DOHH2 (cell line): ENCODE results near the gene NCR2.

Experiments
- H3F3A ChIP-seq: fragments of 200-600 bp; sonication (generic), shearing (Covaris generic); 2 replicates; pipeline ENCODE4 v1.6.0; 2016; ENCODE audit warnings: antibody characterized with exemption, mild to moderate bottlenecking; ENCODE audit not compliant: control insufficient read depth, insufficient read depth
- H3K27ac ChIP-seq: fragments of 200-600 bp; sonication (generic); 2 replicates; pipeline ENCODE4 v1.5.1; 2014; ENCODE audit warnings: low read depth, mild to moderate bottlenecking, low read length, moderate library complexity
- H3K27me3 ChIP-seq: fragments of 200-600 bp; sonication (generic); 2 replicates; pipeline ENCODE4 v1.6.1; 2014; ENCODE audit warnings: mild to moderate bottlenecking, low read length, mixed read lengths; ENCODE audit not compliant: control insufficient read depth
- H3K36me3 ChIP-seq: fragments of 200-600 bp; sonication (generic); 2 replicates; pipeline ENCODE4 v1.6.1; 2014; ENCODE audit warnings: mild to moderate bottlenecking, low read length, moderate library complexity, mixed read lengths; ENCODE audit not compliant: control insufficient read depth
- H3K4me1 ChIP-seq: fragments of 200-600 bp; sonication (generic); 2 replicates; pipeline ENCODE4 v1.6.1; 2014; ENCODE audit warnings: mild to moderate bottlenecking, low read length, mixed read lengths; ENCODE audit not compliant: control insufficient read depth
- H3K4me2 ChIP-seq: fragments of 200-600 bp; sonication (generic); 2 replicates; pipeline ENCODE4 v1.6.0; 2014; ENCODE audit warnings: mild to moderate bottlenecking, low read length, moderate library complexity
- H3K4me3 ChIP-seq: fragments of 200-600 bp; sonication (generic); 2 replicates; pipeline ENCODE4 v1.5.1; 2014; ENCODE audit warnings: mild to moderate bottlenecking, low read length, mixed read lengths
- H3K79me2 ChIP-seq: fragments of 200-600 bp; sonication (generic); 2 replicates; pipeline ENCODE4 v1.6.1; 2014; ENCODE audit warnings: mild to moderate bottlenecking, low read length, mixed read lengths; ENCODE audit not compliant: control insufficient read depth
- H3K9me2 ChIP-seq: fragments of 200-600 bp; sonication (generic); replicated peaks from 2 replicates; pipeline ENCODE4 v1.6.1; 2014; ENCODE audit warnings: mild to moderate bottlenecking, low read length, mixed read lengths; ENCODE audit not compliant: control insufficient read depth
- H3K9me3 ChIP-seq: fragments of 200-600 bp; sonication (generic); 2 replicates; pipeline ENCODE4 v1.6.1; 2014; ENCODE audit warnings: antibody characterized with exemption, low read length, mixed read lengths; ENCODE audit not compliant: control insufficient read depth, insufficient read depth
- H4K20me1 ChIP-seq: fragments of 200-600 bp; sonication (generic); 2 replicates; pipeline ENCODE4 v1.6.0; 2014; ENCODE audit warnings: low read depth, mild to moderate bottlenecking, antibody characterized with exemption, low read length, moderate library complexity; ENCODE audit not compliant: control insufficient read depth, insufficient read depth
- CTCF ChIP-seq: fragments of 200-600 bp; sonication (generic); IDR thresholded peaks from one replicate; pipeline ENCODE4 v1.5.1; 2014; ENCODE audit warnings: antibody characterized with exemption, mild to moderate bottlenecking, low read depth, low read length; ENCODE audit not compliant: poor library complexity, severe bottlenecking
- EZH2phosphoT487 ChIP-seq: fragments of 200-600 bp; sonication (generic); IDR thresholded peaks from 2 replicates; pipeline ENCODE4 v1.6.1; 2017; ENCODE audit warnings: borderline replicate concordance, mild to moderate bottlenecking, antibody characterized with exemption, low read length, moderate library complexity, mixed read lengths

The NCR2 gene

GRCh38 chr6:41306187-41306854, 29.1 kb upstream of the NCR2 start:
- Histone ChIP-seq H3K9me3 (peaks cover 3% of the 10 kb centered on the region), H3K79me2 (no peaks in the 10 kb centered on the region), H3K4me2 (no peak overlapping the region)

GRCh38 chr6:41315203-41315602, 20.2 kb upstream of the NCR2 start:
- H3K4me3 ChIP-seq, result peak overlapping the region; percentile 28; the same call in 1 of the 2 replicates
- H3K27me3 ChIP-seq, result peaks cover 24% of the 10 kb centered on the region
- TF ChIP-seq CTCF (no peak), EZH2phosphoT487 (no peak)
- H4K20me1 ChIP-seq, result no peaks in the 10 kb centered on the region
- no peaks in the 10 kb centered on the region for H3K36me3 ChIP-seq
- H3K4me1 ChIP-seq, result peaks cover 42% of the 10 kb centered on the region
- H3K79me2 ChIP-seq, result no peaks in the 10 kb centered on the region
- no peaks in the 10 kb centered on the region for H3K9me2 ChIP-seq
- H3F3A ChIP-seq, result 0 out of 2 replicates have a peak, but pooled peaks cover 4% of the 10 kb centered on the region
- H3K9me3 ChIP-seq, result no peaks in the 10 kb centered on the region
- H3K4me2 ChIP-seq, result peak overlapping the region; percentile 43
- no peak overlapping the region for H3K27ac ChIP-seq

More at GRCh38 chr6:41306187-41306854, 29.1 kb upstream of the NCR2 start:
- peaks cover 14% of the 10 kb centered on the region for H3K4me1 ChIP-seq
- no peaks in the 10 kb centered on the region for H3K36me3 ChIP-seq
- no peaks in the 10 kb centered on the region for H3F3A ChIP-seq
- H3K27me3 ChIP-seq, result peaks cover 1% of the 10 kb centered on the region
- no peaks in the 10 kb centered on the region for H4K20me1 ChIP-seq
- H3K27ac ChIP-seq, result no peak overlapping the region
- no peak overlapping the region for H3K4me3 ChIP-seq
- no peaks in the 10 kb centered on the region for H3K9me2 ChIP-seq
- TF ChIP-seq CTCF (peak; percentile 62), EZH2phosphoT487 (no peak)

- Histone ChIP-seq H3K4me3 (no peak overlapping the region), H3K4me1 (peaks cover 42% of the 10 kb centered on the region), H3K36me3 (no peaks in the 10 kb centered on the region), H3K27me3 (peaks cover 24% of the 10 kb centered on the region), H3K9me2 (no peaks in the 10 kb centered on the region), H4K20me1 (no peaks in the 10 kb centered on the region), H3K79me2 (no peaks in the 10 kb centered on the region), H3F3A (0 out of 2 replicates have a peak, but pooled peaks cover 4% of the 10 kb centered on the region), H3K4me2 (no peak overlapping the region), H3K9me3 (no peaks in the 10 kb centered on the region), H3K27ac (no peak overlapping the region)
- TF ChIP-seq CTCF (no peak), EZH2phosphoT487 (no peak)
Observed at GRCh38 chr6:41315943-41316620, 19.3 kb upstream of the NCR2 start.
